AG09309 (cell line): ENCODE data around the gene TNP2.

Source experiments
- DNase-seq: peaks from one replicate; pipeline ENCODE4 v3.0.0-alpha.2; 2010; ENCODE audit warnings: low read depth
- H3K4me3 ChIP-seq: 2 replicates; pipeline ENCODE4 v1.5.1; 2011; ENCODE audit warnings: mild to moderate bottlenecking, low read depth, low read length, moderate library complexity; ENCODE audit not compliant: control insufficient read depth
- CTCF ChIP-seq: IDR thresholded peaks from 2 replicates; pipeline ENCODE4 v1.5.1; 2011; ENCODE audit warnings: mild to moderate bottlenecking, low read depth, low read length, inconsistent platforms; ENCODE audit not compliant: insufficient read depth, control insufficient read depth; ENCODE audit errors: missing control alignments

TNP2 gene

GRCh38 chr16:11219178-11219577 is 49.9 kb downstream of the TNP2 start:
- DNase-seq: no peak
- H3K4me3 ChIP-seq: no peak overlapping the region
- TF ChIP-seq CTCF: no peak

GRCh38 chr16:11218604-11218962 is 50.5 kb downstream of the TNP2 start:
- H3K4me3 ChIP-seq: no peak overlapping the region
- no peak for DNase-seq
- TF ChIP-seq CTCF: peak; percentile 44
